ENCODE data around the gene SPINK13. TPM values are rescaled to one million over a fixed set of nuclear protein-coding genes. Genes with fewer than 3 reads are reported as not detected.

Gene SPINK13
- total and polyA plus RNA-seq, 9 of the 15 experiments (the other 6 are each of a cell fraction or from before 2014, with no cell fraction given): 0.07 TPM; not detected in 8

DNA sequence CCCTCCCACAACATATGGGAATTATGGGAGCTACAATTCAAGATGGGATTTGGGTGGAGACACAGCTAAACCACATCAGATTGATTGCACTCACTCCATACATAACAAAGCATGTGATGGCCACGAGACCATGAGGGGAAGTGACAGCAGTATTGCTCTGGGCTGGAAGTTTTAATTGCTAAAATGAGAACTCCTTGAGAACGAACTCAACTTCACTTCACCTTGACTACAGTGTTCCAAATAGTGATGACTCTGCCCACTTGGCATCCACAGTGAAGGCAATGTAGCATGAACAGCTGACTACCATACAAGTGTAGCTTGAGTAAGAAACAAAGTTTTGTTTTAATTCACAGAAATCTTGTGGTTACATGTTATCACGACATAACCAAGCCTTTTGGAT, 42.9 kb downstream of the SPINK13 start (continued):
- TF ChIP-seq, protein P1, sequence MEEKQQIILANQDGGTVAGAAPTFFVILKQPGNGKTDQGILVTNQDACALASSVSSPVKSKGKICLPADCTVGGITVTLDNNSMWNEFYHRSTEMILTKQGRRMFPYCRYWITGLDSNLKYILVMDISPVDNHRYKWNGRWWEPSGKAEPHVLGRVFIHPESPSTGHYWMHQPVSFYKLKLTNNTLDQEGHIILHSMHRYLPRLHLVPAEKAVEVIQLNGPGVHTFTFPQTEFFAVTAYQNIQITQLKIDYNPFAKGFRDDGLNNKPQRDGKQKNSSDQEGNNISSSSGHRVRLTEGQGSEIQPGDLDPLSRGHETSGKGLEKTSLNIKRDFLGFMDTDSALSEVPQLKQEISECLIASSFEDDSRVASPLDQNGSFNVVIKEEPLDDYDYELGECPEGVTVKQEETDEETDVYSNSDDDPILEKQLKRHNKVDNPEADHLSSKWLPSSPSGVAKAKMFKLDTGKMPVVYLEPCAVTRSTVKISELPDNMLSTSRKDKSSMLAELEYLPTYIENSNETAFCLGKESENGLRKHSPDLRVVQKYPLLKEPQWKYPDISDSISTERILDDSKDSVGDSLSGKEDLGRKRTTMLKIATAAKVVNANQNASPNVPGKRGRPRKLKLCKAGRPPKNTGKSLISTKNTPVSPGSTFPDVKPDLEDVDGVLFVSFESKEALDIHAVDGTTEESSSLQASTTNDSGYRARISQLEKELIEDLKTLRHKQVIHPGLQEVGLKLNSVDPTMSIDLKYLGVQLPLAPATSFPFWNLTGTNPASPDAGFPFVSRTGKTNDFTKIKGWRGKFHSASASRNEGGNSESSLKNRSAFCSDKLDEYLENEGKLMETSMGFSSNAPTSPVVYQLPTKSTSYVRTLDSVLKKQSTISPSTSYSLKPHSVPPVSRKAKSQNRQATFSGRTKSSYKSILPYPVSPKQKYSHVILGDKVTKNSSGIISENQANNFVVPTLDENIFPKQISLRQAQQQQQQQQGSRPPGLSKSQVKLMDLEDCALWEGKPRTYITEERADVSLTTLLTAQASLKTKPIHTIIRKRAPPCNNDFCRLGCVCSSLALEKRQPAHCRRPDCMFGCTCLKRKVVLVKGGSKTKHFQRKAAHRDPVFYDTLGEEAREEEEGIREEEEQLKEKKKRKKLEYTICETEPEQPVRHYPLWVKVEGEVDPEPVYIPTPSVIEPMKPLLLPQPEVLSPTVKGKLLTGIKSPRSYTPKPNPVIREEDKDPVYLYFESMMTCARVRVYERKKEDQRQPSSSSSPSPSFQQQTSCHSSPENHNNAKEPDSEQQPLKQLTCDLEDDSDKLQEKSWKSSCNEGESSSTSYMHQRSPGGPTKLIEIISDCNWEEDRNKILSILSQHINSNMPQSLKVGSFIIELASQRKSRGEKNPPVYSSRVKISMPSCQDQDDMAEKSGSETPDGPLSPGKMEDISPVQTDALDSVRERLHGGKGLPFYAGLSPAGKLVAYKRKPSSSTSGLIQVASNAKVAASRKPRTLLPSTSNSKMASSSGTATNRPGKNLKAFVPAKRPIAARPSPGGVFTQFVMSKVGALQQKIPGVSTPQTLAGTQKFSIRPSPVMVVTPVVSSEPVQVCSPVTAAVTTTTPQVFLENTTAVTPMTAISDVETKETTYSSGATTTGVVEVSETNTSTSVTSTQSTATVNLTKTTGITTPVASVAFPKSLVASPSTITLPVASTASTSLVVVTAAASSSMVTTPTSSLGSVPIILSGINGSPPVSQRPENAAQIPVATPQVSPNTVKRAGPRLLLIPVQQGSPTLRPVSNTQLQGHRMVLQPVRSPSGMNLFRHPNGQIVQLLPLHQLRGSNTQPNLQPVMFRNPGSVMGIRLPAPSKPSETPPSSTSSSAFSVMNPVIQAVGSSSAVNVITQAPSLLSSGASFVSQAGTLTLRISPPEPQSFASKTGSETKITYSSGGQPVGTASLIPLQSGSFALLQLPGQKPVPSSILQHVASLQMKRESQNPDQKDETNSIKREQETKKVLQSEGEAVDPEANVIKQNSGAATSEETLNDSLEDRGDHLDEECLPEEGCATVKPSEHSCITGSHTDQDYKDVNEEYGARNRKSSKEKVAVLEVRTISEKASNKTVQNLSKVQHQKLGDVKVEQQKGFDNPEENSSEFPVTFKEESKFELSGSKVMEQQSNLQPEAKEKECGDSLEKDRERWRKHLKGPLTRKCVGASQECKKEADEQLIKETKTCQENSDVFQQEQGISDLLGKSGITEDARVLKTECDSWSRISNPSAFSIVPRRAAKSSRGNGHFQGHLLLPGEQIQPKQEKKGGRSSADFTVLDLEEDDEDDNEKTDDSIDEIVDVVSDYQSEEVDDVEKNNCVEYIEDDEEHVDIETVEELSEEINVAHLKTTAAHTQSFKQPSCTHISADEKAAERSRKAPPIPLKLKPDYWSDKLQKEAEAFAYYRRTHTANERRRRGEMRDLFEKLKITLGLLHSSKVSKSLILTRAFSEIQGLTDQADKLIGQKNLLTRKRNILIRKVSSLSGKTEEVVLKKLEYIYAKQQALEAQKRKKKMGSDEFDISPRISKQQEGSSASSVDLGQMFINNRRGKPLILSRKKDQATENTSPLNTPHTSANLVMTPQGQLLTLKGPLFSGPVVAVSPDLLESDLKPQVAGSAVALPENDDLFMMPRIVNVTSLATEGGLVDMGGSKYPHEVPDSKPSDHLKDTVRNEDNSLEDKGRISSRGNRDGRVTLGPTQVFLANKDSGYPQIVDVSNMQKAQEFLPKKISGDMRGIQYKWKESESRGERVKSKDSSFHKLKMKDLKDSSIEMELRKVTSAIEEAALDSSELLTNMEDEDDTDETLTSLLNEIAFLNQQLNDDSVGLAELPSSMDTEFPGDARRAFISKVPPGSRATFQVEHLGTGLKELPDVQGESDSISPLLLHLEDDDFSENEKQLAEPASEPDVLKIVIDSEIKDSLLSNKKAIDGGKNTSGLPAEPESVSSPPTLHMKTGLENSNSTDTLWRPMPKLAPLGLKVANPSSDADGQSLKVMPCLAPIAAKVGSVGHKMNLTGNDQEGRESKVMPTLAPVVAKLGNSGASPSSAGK (IDR thresholded peaks at IDR 0.05): no peak
- TF ChIP-seq PHB (CRISPR knock-in tag; IDR thresholded peaks at IDR 0.05) (no peak), DNMT1 (IDR thresholded peaks at IDR 0.05) (no peak), ZNF12 (CRISPR knock-in tag; IDR thresholded peaks at IDR 0.05) (no peak), ZFP30 (CRISPR knock-in tag; IDR thresholded peaks at IDR 0.05; ENCODE audit: borderline replicate concordance) (no peak), CHD1 (IDR thresholded peaks at IDR 0.05; ENCODE audit: low read length) (no peak)
- TF ChIP-seq, protein P2, sequence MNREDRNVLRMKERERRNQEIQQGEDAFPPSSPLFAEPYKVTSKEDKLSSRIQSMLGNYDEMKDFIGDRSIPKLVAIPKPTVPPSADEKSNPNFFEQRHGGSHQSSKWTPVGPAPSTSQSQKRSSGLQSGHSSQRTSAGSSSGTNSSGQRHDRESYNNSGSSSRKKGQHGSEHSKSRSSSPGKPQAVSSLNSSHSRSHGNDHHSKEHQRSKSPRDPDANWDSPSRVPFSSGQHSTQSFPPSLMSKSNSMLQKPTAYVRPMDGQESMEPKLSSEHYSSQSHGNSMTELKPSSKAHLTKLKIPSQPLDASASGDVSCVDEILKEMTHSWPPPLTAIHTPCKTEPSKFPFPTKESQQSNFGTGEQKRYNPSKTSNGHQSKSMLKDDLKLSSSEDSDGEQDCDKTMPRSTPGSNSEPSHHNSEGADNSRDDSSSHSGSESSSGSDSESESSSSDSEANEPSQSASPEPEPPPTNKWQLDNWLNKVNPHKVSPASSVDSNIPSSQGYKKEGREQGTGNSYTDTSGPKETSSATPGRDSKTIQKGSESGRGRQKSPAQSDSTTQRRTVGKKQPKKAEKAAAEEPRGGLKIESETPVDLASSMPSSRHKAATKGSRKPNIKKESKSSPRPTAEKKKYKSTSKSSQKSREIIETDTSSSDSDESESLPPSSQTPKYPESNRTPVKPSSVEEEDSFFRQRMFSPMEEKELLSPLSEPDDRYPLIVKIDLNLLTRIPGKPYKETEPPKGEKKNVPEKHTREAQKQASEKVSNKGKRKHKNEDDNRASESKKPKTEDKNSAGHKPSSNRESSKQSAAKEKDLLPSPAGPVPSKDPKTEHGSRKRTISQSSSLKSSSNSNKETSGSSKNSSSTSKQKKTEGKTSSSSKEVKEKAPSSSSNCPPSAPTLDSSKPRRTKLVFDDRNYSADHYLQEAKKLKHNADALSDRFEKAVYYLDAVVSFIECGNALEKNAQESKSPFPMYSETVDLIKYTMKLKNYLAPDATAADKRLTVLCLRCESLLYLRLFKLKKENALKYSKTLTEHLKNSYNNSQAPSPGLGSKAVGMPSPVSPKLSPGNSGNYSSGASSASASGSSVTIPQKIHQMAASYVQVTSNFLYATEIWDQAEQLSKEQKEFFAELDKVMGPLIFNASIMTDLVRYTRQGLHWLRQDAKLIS (CRISPR knock-in tag; IDR thresholded peaks at IDR 0.05): no peak
